Ramos (cell line): ENCODE data around the gene RAD51B.

Experiments used
- in situ Hi-C: fragments of 300-500 bp; cut with MboI; formaldehyde crosslinking; loops from one replicate; pipeline ENCODE4 v1.14.3; 2022; ENCODE audit warnings: low sequenced_read_pairs; ENCODE audit not compliant: unreplicated experiment

The RAD51B gene

GRCh38 chr14:68234101-68234905 lies 414.7 kb downstream of the RAD51B start:
- in situ Hi-C loops = loop anchor here (25.0 kb wide), 1 partner anchor 297 kb away; no protein-coding TSS in a partner anchor

- in situ Hi-C loops = loop anchor here (25.0 kb wide), 1 partner anchor 298 kb away; no protein-coding TSS in a partner anchor
Measured at GRCh38 chr14:68235011-68235410, 415.4 kb downstream of the RAD51B start.

- in situ Hi-C loops = loop anchor here (25.0 kb wide), 1 partner anchor 300 kb away; no protein-coding TSS in a partner anchor
Measured at GRCh38 chr14:68236582-68237458, 417.2 kb downstream of the RAD51B start.

GRCh38 chr14:68238551-68238950 lies 419.0 kb downstream of the RAD51B start:
- in situ Hi-C loops = loop anchor here (25.0 kb wide), 1 partner anchor 301 kb away; no protein-coding TSS in a partner anchor

- in situ Hi-C loops = loop anchor here (25.0 kb wide), 1 partner anchor 302 kb away; no protein-coding TSS in a partner anchor
Measured at GRCh38 chr14:68238976-68239375, 419.4 kb downstream of the RAD51B start.

GRCh38 chr14:68239988-68240771 lies 420.6 kb downstream of the RAD51B start:
- in situ Hi-C loops = loop anchor here (10.0 to 25.0 kb wide), 2 partner anchors 303 to 545 kb away; no protein-coding TSS in a partner anchor

GRCh38 chr14:68241862-68242487 lies 422.4 kb downstream of the RAD51B start:
- in situ Hi-C loops = loop anchor here (10.0 to 25.0 kb wide), 2 partner anchors 305 to 543 kb away; no protein-coding TSS in a partner anchor

GRCh38 chr14:68243450-68244010 lies 424.0 kb downstream of the RAD51B start:
- in situ Hi-C loops = loop anchor here (10.0 to 25.0 kb wide), 2 partner anchors 306 to 541 kb away; no protein-coding TSS in a partner anchor

GRCh38 chr14:68244262-68244980 lies 424.8 kb downstream of the RAD51B start:
- in situ Hi-C loops = loop anchor here (10.0 to 25.0 kb wide), 2 partner anchors 307 to 540 kb away; no protein-coding TSS in a partner anchor

- in situ Hi-C loops = loop anchor here (10.0 to 25.0 kb wide), 2 partner anchors 308 to 539 kb away; no protein-coding TSS in a partner anchor
Measured at GRCh38 chr14:68245146-68246073, 425.8 kb downstream of the RAD51B start.

- in situ Hi-C loops = loop anchor here (10.0 to 25.0 kb wide), 2 partner anchors 309 to 539 kb away; no protein-coding TSS in a partner anchor
Measured at GRCh38 chr14:68246074-68246785, 426.7 kb downstream of the RAD51B start.

- in situ Hi-C loops = loop anchor here (10.0 to 25.0 kb wide), 2 partner anchors 309 to 538 kb away; no protein-coding TSS in a partner anchor
Measured at GRCh38 chr14:68246786-68247105, 427.2 kb downstream of the RAD51B start.

- in situ Hi-C loops = loop anchor here (10.0 to 25.0 kb wide), 2 partner anchors 310 to 538 kb away; no protein-coding TSS in a partner anchor
Measured at GRCh38 chr14:68247274-68247673, 427.7 kb downstream of the RAD51B start.

- in situ Hi-C loops = loop anchor here (10.0 to 25.0 kb wide), 2 partner anchors 310 to 537 kb away; no protein-coding TSS in a partner anchor
Measured at GRCh38 chr14:68247676-68248268, 428.2 kb downstream of the RAD51B start.

GRCh38 chr14:68248481-68249255 lies 429.1 kb downstream of the RAD51B start:
- in situ Hi-C loops = loop anchor here (10.0 to 25.0 kb wide), 2 partner anchors 311 to 536 kb away; no protein-coding TSS in a partner anchor
